Daoy (cell line): Measurements from ENCODE around the gene AREL1. TPM values are rescaled to one million over a fixed set of nuclear protein-coding genes. Genes with fewer than 3 reads are reported as not detected.

Source experiments
- DNase-seq: peaks from one replicate; pipeline ENCODE4 v3.0.0-alpha.2; 2015; ENCODE audit warnings: low read depth
- total RNA-seq: library from RNA; depleted of rRNA; stranded (reverse); fragments of >200 nt; shearing (Covaris generic); gene quantifications from 2 replicates; pipeline ENCODE4 v1.2.3, GENCODE V29; 2014

The AREL1 gene
- total RNA-seq, 1 experiment from 2014 or later: 24.6 TPM

DNA sequence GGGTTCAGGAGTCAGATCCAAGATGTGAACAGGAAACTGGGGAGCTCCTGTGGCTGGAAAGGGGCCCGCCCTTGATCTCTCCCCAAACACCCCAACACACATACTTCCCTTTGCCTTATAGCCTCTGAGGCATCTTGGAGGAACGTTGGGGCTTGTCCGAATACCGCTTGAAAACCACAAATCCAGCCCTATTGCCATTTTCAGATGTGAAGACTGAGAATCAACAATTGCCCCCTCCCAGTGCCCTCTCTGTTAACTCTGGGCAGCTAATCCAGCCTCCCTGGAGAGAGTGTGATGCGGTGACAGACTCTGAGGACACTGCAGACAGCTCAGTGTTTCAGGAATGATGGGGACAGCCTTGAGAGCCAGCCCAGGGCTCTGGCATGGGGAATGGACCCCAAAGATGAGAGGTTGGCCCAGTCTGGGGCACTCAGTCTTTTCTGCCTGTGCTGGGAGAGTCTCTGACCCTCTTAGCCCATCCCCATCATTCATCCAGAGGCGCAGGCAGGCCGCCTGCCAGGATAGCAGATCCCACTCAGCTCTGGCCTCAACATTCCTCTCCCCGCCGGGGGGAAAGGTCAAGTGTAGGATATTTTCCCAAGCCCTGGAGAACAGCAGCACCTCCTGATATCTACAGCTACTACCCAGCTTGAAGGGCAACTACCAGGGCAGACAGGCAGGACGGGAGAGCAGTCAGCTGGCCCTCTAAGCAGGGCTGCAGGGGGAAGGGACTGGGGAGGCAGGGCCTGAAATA is 76.3 kb downstream of the AREL1 start:
- no peak for DNase-seq

DNA sequence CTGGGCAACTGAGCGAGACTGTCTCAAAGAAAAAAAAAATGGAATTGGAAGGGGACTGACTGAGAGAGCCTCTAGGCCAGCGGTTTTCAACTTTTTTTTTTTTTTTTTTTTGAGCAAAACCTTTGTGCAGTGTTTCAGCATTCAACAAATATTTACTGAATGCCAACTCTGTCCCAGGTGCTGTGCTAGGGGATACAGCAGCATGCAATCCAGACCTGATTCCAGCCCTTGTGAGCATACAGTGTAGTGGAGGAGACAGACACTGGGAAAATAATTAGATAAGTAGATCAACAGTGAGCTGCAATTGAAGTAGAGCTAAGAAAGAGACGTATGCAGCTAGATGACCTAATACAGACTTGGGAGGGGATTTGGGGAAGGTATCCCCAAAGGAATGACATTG is 77.0 kb downstream of the AREL1 start:
- DNase-seq: no peak

DNA sequence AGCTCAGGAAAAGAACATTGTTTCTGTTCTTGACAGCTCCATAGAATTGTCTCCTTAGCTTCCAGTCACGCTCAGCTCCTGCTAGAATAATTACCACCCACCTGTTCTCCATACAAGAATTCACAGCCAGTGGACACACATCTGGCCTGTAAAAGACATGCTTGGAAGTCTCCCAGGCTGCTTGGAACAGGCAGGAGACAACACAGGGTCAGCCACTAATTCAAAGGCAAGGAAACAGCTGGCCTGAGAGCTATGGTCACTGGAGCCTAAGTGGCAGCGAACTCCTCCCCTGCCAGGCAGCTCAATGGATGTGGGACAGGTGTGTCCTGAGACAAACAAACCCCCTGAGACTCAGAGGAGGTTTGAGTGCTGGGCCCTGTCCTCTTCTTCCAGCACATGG is 77.9 kb downstream of the AREL1 start:
- no peak for DNase-seq

GRCh38 chr14:74634481-74634880 is 78.4 kb downstream of the AREL1 start:
- DNase-seq: no peak

GRCh38 chr14:74630881-74631690 is 81.8 kb downstream of the AREL1 start:
- DNase-seq: no peak

DNA sequence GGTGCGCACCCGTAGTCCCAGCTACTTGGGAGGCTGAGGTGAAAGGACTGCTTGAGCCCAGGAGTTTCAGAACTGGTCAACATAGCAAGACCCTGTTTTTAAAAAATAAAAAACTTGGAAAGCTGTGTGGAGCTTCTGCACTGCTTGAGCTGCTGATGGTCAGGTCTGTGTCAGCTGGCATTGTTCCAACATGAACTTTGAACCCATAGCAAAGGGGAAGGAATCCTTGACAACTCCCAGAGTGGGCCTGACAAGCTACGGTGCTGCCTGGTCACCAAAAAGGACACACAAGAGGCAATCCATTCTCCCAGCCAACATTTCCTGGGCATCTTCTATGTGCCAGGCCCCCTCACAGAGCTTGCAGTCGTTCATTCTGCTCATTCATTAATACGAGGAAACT is 84.5 kb downstream of the AREL1 start:
- no peak for DNase-seq

- DNase-seq: no peak
These were observed 85.8 kb downstream of the AREL1 start for GRCh38 chr14:74627076-74627475.

DNA sequence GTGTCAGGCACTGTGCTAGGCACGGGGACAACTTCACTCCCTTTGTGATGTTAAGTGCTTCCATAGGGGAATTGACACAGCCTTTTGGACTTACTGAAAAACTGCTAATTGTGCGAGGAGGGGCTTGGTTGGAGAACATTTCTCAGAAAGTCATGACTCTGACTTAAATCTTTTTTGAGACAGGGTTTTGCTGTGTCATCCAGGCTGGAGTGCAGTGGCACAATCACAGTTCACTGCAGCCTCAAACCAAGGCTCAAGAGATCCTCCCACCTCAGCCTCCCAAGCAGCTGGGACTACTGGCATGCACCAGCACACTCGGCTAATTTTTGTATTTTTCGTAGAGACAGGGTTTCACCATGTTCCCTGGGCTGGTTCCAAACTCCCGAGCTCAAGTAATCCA is 90.6 kb downstream of the AREL1 start:
- no peak for DNase-seq

- DNase-seq: no peak
These were observed 91.3 kb downstream of the AREL1 start for GRCh38 chr14:74621556-74621955.

GRCh38 chr14:74620923-74621322 is 92.0 kb downstream of the AREL1 start:
- no peak for DNase-seq

DNA sequence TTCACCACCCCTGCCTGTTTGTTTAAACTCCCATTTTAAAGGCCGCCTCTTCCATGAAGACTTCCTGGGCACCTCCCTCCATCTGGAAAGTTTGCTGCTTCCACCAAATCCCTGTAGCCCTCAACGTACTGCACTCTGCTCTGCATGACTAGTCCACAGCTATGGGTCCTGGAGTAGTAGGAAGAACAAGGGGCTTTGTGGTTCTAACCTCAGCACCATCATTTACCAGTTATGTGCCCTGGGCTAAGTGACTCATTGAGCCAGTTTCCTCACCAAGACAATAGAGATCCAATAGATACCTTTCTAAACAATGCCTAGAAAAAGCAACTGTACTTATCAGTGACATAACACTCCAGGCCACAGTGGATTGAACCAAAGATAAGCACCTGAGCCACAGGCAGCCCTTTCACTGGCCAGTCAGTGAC is 92.4 kb downstream of the AREL1 start:
- DNase-seq: peak; percentile 98

- DNase-seq: peak; percentile 94
These were observed 93.2 kb downstream of the AREL1 start for GRCh38 chr14:74619672-74620131.

DNA sequence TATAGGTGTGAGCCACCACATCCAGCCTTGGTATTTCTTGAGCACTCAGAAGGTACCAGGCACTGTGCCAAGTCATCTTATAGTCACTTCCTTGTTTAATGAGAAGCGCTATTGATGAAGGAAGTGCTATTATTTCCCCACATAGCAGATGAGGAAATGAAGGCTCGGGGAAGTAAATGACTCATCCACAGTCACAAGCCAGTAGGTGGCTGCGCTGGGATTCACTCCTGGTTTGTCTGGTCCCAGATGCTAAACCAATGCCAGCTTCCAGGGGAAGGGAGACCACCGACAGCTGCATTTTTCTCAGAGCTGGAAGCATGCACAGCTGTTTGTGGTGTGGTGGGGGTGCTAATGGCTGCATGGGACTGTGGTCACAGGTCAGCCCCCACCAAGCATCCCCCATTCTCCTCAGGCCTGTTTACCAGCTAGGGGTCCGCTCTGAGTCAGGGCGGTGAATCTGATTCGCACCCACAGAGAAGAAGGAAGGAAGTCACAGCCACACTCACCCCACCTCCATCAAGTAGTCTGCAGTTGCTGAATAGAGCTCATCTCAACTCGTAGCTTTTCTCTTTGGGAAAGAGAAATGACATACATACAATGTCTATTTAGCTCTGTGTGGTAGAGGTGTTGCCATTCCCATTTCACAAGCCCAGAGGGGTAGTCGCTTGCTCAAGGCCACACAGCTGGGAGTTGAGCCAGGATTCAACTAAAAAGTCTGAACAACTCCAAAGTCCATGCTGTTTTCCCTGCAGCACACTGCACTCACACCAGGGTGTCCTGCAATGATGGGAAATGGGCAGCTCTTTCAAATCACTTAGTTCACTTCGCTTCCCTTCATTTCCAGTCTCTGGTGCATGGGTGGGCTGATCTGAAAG is 94.6 kb downstream of the AREL1 start:
- DNase-seq: peak; percentile 89

DNA sequence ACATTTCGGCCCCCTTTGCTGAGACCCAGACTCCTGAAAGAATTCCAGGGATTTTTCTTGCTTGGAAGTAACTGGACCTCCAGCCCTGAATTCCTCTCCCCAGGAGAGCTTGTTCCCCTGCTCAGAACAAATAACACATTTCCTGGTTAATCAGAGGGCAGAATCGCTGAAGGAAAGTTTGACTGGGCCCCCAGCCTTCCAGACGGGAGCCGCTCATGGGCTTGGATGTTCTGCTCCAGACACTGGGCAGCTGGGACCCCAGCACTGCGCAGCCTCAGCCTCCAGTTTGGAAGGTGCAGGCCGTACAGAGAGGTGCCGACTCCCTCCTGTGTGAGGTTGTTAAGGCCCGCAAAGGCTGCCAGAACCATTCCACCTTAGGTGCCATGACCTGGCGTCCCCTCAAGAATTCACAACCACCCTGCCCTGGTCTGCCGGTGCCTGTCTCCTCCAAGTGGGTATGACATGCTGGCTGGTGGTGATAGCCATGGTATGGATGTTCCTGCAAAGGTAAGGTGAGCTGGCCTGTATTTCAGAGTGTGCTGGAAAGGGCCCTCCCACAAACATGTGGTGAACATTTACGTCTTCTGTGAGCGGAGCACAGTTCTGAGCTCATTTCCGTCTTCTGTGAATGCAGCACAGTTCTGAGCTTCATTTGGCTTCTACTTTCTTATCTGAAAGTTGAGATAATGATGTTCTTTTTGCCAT is 95.7 kb downstream of the AREL1 start:
- peak; percentile 66 for DNase-seq

DNA sequence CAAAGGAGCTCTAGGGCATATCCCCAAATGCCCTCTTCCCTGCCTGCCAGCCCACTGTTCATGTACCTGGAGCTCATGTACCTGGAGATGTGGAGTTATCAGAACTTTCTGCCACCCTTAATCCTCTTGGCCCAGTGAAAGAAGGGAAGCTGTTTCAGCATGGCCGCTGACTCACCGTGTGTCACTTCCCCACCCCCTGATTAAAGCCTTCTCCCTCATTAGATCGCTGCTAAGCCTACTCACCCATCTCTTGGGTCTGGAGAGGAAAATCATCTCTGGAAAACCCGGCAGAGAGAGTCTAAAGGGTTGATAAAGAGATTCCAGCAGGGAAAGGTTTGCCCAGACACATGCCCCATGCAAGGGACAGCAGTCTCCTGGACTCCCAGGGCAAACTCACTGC is 96.4 kb downstream of the AREL1 start:
- DNase-seq: peak; percentile 97

DNA sequence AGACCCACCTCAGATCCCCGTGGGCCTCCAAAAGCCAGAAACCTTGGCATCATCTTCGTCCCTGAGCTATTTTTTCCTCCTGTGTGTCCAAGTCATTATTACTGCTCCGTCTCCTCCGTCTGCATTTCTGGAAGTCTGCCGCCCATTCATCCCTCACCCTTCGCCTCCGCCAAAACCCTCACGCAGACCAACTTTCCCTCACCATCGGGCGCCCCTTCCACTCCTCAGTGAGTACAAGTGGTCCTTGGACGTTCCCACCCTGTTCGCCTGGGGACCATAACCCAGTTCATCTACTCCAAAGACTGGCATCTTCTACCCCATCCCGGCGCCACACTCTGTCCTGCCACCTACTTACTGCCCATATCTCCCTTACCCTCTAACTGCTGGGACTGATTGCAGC is 97.1 kb downstream of the AREL1 start:
- DNase-seq: no peak

DNA sequence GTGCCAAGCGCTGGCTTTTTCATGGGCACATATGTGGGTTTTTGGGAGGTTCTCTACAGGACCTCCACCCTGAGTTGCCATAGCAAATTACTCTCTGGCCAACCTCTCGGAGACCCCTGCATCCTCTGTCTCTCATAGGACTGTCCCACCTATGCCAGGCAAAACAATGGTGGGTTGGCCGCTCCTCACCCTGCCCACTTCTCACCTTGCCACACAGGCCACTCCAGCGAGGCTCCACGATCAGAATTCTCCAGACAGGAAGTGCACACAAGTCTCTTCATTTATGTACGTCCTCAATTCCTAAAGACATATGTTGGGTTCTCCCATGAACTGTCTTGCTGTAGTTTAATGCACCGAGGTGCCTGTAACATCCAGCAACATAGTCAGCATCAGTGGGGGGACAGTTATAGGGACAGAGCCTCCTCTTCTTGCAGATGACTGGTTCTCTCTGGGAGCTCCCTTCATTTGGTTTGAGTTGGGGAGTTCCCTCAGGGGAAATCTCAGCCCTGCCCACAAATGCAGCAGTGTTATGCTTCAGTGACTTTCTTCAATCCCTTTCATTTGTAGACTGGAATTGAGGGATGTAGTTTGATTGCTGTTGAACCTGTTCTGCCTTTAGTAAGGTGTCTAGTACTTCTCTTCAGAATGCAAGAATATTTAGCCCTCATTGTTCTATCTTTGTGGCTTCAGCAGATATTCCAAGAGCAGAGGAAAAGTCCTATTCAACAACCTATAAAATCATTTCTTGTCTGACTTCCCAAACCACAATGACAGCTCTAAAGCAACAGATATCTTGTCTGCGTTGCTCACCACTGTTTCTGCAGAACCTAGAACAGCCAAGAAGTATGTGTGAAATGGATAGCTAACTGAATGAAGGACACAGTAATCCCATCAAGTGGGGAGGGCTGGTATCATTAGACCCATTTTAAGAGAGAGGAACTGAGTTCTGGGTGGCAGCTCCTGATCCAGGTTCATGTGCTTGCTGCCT is 98.1 kb downstream of the AREL1 start:
- DNase-seq: peak; percentile 42

GRCh38 chr14:74613211-74613914 is 99.5 kb downstream of the AREL1 start:
- peak; percentile 42 for DNase-seq

DNA sequence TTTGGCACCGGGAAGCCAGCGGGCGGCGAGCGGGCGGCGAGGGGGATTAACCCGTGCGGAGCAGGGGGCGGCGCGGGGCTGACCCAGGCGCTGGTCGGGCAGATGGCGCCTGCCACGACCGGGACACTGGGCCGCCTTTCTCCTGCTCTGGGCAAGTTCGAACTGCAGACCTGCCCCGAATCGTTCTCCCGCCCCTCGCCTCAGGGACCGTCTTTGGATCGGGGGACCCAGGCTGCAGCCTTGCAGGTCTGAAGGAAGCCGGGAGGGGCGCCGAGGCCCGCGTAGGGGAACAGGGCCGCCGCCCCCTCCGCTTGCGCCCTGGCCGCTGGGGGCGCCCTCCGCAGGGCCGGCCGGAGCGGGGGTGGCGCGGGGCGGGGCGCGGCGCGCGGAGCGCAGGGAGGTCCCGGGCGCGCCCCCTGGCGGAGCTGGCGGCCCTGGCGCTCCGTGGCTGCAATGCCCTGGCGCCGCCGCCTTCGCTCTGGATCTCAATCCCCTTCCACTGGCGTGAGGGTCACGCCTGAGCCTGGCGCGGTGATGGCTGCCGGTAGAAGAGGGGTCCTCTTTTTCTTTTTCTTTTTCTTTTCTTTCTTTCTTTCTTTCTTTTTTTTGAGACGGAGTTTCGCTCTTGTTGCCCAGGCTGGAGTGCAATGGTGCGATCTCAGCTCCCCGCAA is 100.4 kb downstream of the AREL1 start:
- DNase-seq: peak; percentile 93
